ENCODE results near the gene ENPP1.
A peak's percentile ranks its signal among the peaks of the same experiment; 100 is the strongest.

ENPP1 gene

DNA sequence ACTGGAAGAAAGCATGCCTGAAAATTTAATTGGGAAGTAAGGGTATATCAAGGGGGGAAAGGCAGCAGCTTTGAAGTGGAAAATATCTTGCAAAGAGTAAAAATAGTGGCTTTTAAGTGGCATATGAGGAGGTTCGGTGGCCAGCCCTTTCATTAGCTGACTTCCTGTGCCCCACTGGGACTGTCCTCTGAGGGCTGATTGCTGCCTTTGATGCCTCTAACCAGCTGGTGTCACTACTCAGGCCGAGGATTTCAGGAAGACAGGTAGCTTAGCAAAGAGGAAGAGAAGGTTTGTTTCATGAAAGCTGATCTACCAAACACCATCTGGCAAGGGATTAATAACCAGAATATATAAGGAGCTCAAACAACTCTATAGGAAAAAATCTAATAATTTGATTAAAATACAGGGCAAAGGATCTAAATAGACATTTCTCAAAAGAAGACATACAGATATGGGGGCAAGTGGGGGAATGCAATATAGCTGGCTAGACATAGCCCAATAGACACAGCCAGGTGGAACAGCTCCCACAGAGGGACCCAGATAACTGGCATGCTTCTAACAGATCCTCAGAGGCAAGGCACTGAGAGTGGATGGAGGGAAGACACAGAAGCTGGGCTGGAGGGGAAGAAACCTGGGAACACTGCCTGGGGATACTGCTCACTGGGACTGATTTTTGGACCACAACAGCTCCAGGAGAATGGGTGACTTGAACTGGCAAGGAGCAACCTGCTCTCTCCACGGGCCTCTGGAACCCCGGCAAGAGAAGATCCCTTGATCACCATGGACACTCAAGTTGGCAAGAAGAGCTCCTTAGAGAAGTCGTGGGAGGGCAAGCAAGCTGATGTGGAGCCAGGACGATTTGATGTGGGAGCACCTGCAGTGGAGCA, 110.2 kb downstream of the ENPP1 start:
- no peak for DNase-seq

DNA sequence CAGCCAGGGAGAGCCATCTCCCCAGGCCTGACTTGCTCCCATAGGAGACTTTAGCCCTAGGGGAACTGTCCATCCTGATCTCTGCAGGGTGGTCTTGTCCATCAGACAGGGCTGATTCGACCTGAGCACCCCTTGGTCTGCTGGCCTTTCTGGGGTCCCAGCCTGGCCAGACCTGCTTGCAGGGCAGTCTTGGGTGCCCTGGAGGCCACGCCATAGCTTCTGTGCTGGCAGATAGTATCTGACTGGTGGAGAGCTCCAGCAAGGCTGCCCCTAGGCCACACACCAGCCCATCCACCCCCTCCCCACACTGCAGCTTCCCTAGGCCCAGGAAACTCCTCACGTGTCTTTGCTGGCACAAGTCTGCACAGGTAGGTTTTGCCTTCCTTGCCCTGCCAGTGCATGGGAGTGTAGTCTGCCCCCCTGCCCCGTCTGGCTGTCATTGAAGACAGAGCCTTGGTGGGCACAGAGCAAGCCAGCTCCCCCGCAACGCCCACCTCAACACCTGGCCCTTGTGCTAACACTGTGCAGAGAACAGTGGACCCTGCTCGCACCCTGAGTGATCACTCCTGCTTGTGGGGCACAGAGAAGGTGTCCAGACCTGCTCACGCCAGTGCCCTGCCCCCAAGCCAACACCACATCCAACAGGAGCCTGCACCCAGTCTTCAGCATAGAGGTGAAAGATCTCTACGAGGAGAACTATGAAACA, 111.0 kb downstream of the ENPP1 start:
- DNase-seq = no peak

DNA sequence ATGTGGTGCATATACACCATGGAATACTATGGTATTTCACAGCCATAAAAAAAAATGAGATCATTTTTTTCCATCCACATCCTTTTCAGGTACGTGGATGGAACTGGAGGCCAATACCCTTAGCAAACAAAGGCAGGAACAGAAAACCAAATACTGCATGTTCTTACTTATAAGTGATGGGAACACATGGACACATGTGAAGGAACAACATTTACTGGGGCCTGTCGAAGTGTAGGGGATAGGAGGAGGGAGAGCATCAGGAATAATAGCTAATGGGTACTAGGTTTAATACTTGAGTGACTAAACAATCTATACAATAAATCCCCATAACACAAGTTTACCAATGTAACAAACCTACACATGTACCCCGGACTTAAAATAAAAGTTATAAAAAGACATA, 112.8 kb downstream of the ENPP1 start:
- no peak for DNase-seq

DNA sequence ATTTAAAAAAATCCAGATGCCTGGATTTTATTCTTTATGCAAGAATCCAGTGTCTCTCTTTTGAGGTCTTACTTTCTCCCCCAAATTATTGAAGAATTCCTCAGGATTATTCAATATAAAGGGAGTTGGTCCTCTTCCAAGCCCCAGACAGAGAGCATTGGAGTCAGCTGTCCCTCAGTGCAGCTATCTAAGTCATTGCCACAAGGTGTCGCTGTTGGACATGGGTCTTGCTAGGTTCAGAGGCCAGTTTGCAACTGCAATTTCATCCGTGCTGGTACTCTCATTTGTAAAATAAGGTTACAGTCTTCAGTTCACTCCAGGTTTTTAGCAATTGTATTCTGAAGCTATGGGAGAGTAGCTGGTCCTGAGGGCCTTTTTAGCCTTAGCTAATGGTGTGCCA, 115.5 kb downstream of the ENPP1 start:
- peak in 1 of 2 donors; percentile 18 for DNase-seq

DNA sequence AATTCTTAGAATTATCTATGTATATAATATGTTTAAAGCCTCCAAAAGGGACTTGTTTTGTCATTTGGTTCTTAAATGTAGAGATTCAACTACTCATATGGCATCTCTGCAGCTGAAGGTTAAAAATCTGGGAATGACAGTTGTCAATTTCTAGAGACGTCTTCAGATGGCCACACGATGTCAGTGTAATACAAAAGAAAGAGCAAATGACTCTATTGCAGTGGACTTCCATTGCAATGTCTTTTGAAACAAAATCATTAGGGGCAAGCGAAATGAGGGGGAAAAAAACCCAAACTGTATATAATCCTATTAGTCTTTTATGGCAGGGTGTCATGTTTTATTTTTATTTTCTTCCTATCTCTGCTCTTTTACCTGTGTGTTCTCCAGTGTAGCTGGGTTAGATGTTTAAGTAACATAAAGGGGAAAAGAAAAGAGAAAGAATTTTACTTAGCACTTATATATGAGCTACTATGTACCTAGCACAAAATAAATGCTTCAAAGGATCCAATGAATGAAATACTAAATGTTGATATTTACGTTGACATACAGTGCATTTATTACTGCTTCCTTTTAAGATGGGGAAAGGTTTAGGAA, 117.2 kb downstream of the ENPP1 start:
- no peak for DNase-seq

DNA sequence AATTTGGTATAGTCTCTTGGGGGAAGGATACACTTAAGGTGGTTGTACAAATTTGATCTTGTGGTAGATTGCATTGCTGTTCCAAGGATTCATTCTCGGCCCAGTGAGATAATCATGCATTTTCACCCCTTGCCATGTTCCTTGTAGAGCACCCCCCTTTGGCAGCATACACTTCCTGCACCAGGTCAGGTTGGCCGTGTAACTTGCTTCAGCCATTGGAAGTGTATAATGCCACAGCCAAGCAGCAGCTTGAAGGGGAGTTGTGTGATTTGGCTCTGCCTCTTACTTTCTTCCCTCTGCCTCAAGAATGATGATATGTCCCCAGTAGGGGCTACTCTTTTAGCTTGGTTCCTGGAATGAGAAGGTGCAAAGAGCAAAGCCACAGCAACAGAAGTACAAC, 121.4 kb downstream of the ENPP1 start:
- no peak for DNase-seq

DNA sequence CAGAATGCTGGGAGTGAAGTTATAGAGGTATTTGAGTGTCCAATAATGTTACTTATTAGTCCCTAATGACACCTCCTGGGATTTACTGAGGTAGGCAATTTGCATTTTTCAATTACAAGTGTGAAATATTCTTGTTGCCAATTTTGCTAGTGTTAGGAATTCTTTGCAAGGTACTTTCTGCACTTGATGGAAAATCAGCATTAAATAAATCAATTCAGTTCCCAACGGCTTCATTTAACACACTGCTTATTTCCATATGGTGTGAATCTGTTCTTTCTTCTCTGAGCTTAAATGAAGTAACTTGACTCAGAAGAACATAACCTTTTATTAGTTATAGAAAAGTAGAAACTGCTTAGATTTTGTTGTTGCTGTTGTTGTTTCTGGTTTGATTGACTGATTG, 122.2 kb downstream of the ENPP1 start:
- DNase-seq = no peak

DNA sequence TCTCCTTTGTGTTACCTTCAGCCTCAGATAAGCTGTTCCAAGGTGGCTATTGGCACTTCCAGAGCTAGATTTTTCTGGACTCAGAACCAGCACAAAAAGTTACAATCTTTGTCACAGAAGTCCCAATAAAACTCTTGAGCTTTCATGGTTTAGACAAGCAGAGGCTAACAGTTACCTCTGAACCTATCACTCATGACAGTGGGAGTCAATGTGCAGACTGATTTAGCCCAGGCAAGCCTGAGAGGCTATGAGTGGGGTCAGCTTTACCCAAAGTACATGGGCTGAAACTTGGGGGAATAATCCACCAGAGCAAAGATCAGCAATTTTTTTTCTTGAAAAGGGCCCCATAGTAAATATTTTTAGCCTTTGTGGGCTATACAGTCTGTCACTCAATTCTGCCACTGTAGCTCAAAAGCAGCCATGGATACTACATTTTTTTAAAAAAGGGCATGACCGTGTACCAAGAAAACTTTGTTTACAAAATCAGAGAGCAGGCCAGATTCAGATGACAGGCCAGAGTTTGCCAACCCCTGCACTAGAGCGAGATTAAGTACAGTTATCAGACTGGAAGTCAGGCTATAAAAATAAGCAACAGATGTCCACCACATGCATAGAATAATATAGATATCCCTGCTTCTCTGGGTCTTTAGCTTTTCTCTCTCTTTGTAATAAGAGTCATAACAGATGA, 123.4 kb downstream of the ENPP1 start:
- DNase-seq = no peak

DNA sequence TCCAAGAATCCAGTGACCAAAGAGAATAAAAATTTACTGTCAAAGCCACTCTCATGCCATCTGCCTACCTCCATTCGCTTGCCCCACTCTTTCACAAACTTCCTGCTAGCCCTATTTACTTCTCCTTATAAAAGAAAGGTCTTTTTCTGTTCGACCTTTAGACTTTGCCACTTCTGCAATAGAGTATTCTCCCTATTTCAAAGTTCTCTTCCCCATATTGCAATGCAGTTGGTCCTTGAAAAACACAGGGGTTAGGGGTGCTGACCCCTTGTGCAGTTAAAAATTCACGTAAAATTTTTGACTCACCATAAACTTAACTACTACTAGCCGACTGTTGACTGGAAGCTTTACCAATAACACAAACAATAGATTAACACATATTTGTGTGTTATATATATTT, 128.3 kb downstream of the ENPP1 start:
- no peak for DNase-seq

DNA sequence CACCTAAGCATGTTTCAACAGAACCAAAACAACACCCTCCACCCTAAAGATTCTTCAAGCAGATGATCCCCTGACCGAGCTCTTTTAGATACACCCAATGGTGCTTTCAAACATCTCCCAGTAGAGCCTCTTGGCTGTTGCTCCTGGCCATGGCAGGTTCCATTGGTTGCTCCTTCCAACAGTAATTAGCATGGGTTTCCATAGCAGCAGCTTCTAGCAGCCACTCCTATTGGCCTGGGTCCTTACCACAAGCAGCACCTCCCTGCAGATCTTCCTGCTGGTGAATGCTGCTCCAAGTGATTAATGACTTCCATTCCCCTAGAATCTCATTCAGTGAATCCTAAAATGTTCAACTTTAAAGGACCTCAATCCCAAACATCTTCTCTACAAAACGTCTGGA, 129.4 kb downstream of the ENPP1 start:
- no peak for DNase-seq

DNA sequence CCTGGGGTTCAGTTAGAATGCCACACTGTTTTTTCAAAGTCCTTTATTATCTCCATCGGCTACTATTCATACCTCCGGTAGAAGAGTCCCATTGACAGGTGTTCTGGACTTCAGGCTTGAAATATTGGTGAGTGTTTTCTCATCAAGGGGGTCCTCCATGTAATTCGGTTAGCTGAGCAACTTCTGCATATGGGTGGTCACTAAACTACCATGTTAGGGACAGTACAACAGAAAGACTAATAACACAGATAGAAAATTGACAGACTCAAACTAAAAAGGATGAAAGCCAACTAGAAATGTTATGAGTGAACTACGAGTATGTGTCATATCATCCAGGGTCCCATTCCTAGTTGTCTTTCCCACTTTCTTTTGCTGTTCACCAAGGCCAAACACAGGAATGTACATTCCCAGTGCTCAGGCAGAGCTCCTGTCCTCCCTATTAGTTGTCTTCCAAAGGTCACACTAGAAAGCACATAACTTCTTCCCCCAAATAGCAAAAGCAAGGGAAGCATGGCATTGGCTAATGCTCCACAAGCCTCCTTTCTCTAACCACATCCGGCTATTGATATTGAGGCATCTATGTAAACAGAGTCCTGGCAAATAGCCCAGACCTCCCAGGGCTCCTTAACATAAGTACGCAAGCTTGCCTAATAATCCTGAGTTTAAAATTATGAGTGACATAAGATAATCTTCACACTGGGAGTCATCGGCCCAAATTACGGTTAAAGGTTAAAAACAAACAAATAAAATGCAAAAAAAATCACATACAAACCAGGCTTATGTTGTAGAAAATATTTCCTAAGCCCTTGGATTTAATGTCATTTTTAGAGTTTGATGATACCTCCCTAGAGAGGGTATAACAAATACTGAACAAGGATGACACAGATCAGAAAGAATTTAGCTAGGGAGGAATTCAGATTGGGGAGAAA, 130.1 kb downstream of the ENPP1 start:
- DNase-seq = no peak

All from CD4-positive, alpha-beta T cell treated with Interleukin-1 beta for 1 hour (primary cell).